HG03565 (cell line): ENCODE data around the gene REELD1.

Experiments
- ATAC-seq: cut with Tn5 transposase; IDR thresholded peaks from one replicate; pipeline ENCODE4 v1.9.1; 2021; ENCODE audit warnings: mild to moderate bottlenecking, moderate library complexity; ENCODE audit not compliant: unreplicated experiment

REELD1 gene

GRCh38 chr4:146265950-146266490 lies 51.7 kb downstream of the REELD1 start:
- no peak for ATAC-seq

- no peak for ATAC-seq
Observed at GRCh38 chr4:146267826-146268225, 53.5 kb downstream of the REELD1 start.

- peak; percentile 54 for ATAC-seq
Observed at GRCh38 chr4:146269228-146269653, 54.9 kb downstream of the REELD1 start.

DNA sequence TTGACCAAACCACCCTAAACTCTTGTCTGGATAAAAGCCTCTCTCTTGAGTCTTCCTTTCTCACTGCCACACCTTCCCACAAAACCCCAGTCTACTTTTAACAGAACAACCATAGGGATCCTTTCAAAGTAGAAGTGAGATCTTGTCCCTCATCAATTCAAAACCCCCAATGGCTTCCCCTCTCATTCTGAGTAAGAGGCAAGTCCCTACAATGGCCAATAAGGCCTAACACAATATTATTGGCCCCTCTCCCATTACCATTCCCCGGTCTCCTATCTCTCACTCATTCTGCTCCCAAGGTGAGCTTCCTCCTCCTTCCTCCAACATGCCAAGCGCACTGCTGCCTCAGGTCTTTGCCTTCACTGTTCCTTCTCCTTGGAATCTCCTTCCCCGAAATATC lies 57.1 kb downstream of the REELD1 start:
- no peak for ATAC-seq

GRCh38 chr4:146273204-146273901 lies 59.0 kb downstream of the REELD1 start:
- ATAC-seq: peak; percentile 66

DNA sequence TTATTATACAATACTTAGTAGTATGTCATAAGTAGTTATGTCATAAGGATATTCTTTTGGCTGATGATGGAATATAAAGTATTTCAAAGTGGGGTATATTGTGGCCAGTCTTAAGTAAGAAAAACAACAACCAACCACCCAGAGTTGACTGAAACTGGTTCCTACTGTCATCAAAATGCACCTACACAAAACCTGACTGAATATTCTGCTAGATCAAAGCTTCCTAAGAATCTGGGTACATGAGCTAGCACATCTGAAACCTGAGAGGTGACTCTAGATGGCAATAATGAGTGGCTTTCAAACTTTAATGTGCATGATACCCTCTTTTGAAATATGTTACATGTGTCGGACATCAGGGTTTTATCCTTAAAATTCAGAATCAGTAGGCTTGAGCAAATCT lies 60.4 kb downstream of the REELD1 start:
- ATAC-seq: no peak

GRCh38 chr4:146275370-146275769 lies 61.0 kb downstream of the REELD1 start:
- ATAC-seq: no peak

GRCh38 chr4:146278986-146279385 lies 64.6 kb downstream of the REELD1 start:
- no peak for ATAC-seq
